D721Med (cell line): ENCODE results near the gene IER2.

Source experiments
- DNase-seq: peaks from one replicate; pipeline ENCODE4 v3.0.0; 2011; ENCODE audit warnings: low spot score; ENCODE audit not compliant: insufficient read length
- FAIRE-seq: peaks from 2 replicates; lab custom pipeline; 2011; peaks lifted over from hg19 to GRCh38; lab: Jason Lieb, UNC
- CTCF ChIP-seq: IDR thresholded peaks from 2 replicates; pipeline ENCODE4 v1.5.1; 2012; ENCODE audit warnings: mild to moderate bottlenecking, control low read depth; ENCODE audit not compliant: insufficient read depth; ENCODE audit errors: missing control alignments

IER2 gene

DNA sequence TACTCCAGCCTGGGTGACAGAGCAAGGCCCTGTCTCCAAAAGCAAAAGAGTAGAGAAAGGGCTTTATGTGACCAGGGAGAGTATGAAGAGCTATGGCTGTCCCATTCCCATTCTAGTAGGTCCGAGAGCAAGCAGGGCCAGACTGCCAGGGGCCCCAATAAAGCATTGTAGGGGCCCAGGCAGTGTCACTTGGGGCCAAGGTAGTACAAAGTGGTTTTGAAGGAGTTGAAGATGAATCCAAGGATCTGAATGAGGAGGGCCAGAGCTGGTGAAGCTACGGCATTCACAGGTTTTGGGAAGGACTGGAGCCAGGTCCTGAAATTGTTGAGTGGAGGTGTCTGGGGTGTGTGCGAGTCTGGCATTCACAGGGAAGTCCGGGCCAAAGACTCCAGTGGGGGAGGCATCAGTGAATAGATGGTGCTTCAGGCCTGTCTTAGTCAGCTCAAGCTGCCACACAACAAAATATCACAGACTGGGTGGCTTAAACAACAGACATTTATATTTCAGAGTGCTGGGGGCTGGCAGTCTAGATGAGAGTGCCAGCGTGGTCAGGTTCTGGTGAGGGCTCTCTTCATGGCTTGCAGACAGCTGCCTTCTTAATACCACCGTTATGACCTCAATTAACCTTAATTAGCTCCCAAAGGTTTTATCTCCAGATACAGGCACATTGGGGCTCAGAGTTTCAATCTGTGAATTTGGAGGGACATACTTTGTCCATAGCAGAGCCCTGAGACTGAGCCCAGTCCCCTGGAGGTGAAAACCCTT, 22.2 kb upstream of the IER2 start:
- DNase-seq: no peak
- no peak for FAIRE-seq
- TF ChIP-seq CTCF: no peak

- no peak for DNase-seq
- no peak for TF ChIP-seq CTCF
- FAIRE-seq: no peak
Measured at GRCh38 chr19:13128583-13128982, 21.6 kb upstream of the IER2 start.

DNA sequence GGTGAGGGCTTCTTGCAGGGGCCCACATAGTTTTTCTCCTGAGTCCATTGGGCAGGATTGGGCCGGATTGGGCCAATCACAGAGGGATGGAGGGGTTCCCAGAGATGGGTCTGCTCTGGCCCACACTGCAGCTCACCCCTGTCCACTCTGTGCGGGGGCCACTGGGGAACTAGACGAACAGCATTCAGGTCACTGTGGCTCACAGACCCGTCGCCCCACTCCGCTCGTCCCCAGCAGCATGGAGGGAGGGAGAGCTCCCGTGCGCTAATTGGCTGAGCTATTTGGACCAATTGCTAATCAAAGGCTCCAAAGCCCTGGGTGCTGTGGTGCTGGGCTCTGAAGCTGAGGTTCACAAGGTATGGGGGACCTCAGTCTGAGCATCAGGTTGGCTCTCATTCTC, 20.8 kb upstream of the IER2 start:
- TF ChIP-seq CTCF: no peak
- FAIRE-seq (no peak), DNase-seq (no peak)

DNA sequence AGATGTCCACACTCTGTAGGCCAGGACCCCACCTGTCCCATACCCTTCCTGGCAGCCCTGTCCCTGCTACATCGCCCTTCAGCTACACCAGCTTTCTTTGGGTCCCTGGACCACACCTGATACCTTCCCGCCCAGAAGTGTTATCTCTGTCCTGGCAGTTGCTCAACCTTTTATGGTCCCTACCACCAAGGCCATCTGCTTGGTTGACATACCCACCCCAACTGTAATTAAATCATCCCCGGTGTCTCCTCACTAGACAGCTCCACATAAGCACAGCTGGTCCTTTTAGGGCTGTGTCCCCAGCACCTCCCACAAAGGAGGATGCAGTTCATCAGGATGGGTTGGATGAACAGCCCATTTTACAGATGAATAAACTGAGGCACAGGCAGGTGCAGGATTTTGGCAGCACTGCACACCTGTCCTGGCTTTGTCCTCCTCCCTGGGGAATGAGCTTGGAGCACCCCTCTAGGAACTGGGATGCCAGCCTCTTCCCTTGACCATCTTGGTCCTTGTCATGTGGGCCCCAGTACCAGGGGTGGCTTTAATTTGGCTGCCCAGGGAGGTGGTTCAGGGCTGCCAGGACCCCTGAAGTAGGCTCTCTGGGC, 19.2 kb upstream of the IER2 start:
- TF ChIP-seq CTCF: no peak
- FAIRE-seq: no peak
- DNase-seq: no peak

- TF ChIP-seq CTCF: no peak
- no peak for DNase-seq
- no peak for FAIRE-seq
Measured at GRCh38 chr19:13132471-13133180, 17.6 kb upstream of the IER2 start.

DNA sequence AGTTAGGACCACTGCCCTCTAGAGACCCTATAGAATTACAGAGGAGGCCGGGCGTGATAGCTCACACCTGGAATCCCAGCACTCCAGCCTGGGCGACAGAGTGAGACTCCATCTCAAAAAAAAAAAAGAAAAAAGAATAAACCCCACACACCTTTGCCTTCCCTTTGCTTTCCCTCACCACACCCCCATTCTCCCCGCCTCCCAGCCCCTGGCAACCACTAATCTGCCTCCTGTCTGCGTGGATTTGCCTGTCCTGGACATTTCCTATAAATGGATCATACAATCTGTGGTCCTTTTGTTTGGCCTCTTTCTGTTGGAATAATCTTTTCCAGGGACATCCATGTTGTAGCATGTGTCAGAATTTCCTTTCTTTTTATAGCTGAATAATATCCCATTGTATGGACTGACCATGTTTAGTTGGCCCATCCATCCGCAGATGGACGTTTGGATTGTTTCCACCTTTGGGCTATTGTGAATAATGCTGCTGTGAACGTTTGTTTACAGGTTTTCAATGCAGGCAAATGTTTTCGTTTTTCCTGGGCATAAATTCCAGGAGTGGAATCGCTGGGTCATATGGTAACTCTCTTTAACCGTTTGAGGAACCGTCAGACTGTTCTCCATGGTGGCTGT, 16.9 kb upstream of the IER2 start:
- no peak for TF ChIP-seq CTCF
- FAIRE-seq: no peak
- DNase-seq: no peak
